GM13976 (cell line): Measurements from ENCODE around the gene E2F1.
"Not testable (repeated sequence)": the region's sequence is repeated elsewhere in the genome, so short reads cannot be mapped to it uniquely, and the experiment has no call there.

Experiments
- DNase-seq: peaks from one replicate; pipeline ENCODE4 v3.0.0; 2012; ENCODE audit warnings: low spot score
- CTCF ChIP-seq: IDR thresholded peaks from 2 replicates; pipeline ENCODE4 v1.5.1; 2012; ENCODE audit warnings: borderline replicate concordance, mild to moderate bottlenecking; ENCODE audit not compliant: insufficient read depth; ENCODE audit errors: extremely low read depth, missing control alignments, control extremely low read depth
- in situ Hi-C: fragments of 300-500 bp; cut with MboI; formaldehyde crosslinking; loops from one replicate; pipeline ENCODE4 v1.12.0; 2022; ENCODE audit warnings: low sequenced_read_pairs, mixed read lengths, inconsistent platforms; ENCODE audit not compliant: unreplicated experiment

Gene E2F1

DNA sequence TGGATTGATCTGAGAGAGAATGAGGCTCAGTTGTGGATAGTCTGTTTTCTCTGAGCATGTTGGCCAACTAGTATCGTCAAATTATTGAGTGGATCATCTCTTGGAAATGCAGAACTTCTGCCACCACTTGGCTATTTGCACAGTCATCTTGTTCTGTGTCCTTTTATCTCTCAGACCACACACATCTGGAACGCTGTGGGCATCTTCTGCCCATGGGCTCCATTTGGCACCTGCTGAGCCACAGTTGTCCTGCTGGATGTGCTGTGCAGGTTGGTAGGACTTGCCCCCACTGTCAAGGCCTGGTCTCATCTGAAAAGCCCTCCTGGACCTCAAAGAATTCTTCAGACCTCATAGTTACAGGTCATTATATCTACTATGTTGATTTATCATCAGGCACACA lies 40.8 kb downstream of the E2F1 start:
- in situ Hi-C loops = no loop called here
- no peak for TF ChIP-seq CTCF
- no peak for DNase-seq

- no peak for TF ChIP-seq CTCF
- DNase-seq = no peak
- in situ Hi-C loops = no loop called here
These were observed 41.2 kb downstream of the E2F1 start for GRCh38 chr20:33645072-33645358.

DNA sequence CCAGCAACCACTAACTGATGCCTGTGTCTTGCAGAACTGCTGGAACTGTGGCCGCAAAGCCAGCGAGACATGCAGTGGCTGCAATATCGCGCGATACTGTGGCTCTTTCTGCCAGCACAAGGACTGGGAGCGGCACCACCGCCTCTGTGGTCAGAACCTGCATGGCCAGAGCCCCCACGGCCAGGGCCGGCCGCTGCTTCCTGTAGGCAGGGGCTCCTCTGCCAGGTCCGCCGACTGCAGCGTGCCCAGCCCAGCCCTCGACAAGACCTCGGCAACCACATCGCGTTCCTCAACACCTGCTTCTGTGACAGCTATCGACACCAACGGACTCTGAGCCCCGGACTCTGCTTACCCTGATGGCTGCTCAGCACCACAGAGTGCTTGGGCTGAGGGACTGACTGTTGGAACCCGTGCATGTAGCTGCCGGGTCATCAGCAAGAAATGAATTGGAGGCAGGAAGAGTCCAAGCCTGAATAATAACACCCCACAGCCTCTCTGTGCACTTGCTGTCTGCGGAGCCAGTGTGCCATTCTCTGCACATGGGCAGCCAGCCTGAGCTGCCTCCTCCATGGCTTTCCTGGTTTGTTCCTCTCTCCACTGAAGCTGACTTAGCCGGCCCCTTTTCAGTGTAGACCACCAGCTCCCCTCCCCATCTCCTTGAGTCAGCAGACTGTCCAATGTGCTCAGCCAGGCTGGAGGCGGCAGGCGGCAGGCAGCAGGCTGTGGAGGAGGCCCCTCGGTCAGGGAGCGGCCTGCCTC lies 41.7 kb downstream of the E2F1 start:
- no peak for DNase-seq

DNA sequence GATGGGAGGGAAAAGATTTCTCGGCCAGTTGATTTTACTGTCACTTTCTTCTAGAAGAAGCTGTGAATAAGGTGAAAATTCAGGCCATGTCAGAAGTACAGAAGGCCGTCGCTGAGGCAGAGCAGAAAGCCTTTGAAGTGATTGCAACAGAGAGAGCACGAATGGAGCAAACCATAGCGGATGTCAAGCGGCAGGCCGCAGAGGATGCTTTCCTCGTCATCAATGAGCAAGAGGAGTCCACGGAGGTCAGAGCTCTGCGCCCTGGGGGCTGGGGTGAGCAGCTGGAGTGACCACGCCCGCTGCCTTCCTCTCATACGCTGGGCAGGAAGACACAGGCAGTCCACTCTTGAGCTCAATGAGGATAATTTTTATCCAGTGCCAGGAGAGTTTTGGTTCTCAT lies 45.9 kb downstream of the E2F1 start:
- no peak for DNase-seq
- in situ Hi-C loops = no loop called here
- no peak for TF ChIP-seq CTCF

More for the DNA sequence above, 41.7 kb downstream of the E2F1 start:
- in situ Hi-C loops = no loop called here
- TF ChIP-seq CTCF = no peak

- no peak for DNase-seq
- in situ Hi-C loops = no loop called here
- TF ChIP-seq CTCF = no peak
These were observed 49.4 kb downstream of the E2F1 start for GRCh38 chr20:33636776-33637175.

DNA sequence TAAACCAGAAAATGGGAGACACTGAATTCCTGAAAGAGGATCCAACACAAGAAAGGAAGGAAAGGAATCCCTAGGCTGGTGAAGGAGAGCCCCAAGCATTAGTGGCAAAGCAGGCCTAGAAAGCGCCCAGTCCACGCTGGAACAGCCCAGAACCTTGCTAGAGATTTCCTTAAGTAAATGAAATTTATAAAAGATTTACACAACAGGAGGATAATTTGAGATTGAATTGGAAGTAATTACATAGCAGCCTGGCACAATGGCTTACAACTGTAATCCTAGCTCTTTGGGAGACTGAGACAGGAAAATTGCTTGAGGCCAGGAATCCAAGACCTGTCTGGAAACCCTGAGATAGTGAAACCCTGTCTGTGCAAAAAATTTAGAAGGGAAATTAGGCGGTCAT lies 50.8 kb downstream of the E2F1 start:
- TF ChIP-seq CTCF = no peak
- in situ Hi-C loops = no loop called here
- no peak for DNase-seq

- in situ Hi-C loops, DNase-seq: not testable (repeated sequence)
These were observed 54.3 kb downstream of the E2F1 start for GRCh38 chr20:33631910-33632309.
